Upper lobe of right lung (tissue), 1 donor: Measurements from ENCODE around the gene IFITM2. TPM values are rescaled to one million over a fixed set of nuclear protein-coding genes. Genes with fewer than 3 reads are reported as not detected.
"Not testable (repeated sequence)": the region's sequence is repeated elsewhere in the genome, so short reads cannot be mapped to it uniquely, and the experiment has no call there.

Source experiments
- ATAC-seq: fragments of 200-7000 bp; cut with Tn5 transposase; one replicate; pipeline ENCODE4 v1.9.1; 2020; ENCODE audit warnings: mild to moderate bottlenecking, moderate library complexity
- DNase-seq: peaks from one replicate; pipeline ENCODE4 v3.0.0-alpha.2; 2020
- H3K27ac ChIP-seq: fragments of 200-600 bp; one replicate; pipeline ENCODE4 v1.8.0; 2022
- H3K27me3 ChIP-seq: fragments of 200-600 bp; one replicate; pipeline ENCODE4 v1.8.0; 2022; ENCODE audit warnings: mild to moderate bottlenecking
- H3K36me3 ChIP-seq: fragments of 200-600 bp; one replicate; pipeline ENCODE4 v1.8.0; 2022
- H3K4me1 ChIP-seq: fragments of 200-600 bp; one replicate; pipeline ENCODE4 v1.8.0; 2022
- H3K4me3 ChIP-seq: fragments of 200-600 bp; one replicate; pipeline ENCODE4 v1.8.0; 2022; ENCODE audit warnings: mild to moderate bottlenecking
- H3K9me3 ChIP-seq: fragments of 200-600 bp; one replicate; pipeline ENCODE4 v1.8.0; 2022
- CTCF ChIP-seq: fragments of 200-600 bp; IDR thresholded peaks from one replicate; pipeline ENCODE4 v1.8.0; 2022; ENCODE audit warnings: antibody characterized with exemption
- intact Hi-C: fragments of 100-400 bp; cut with DNase I; formaldehyde crosslinking; loops from one replicate; pipeline ENCODE4 v1.11.0; 2022
- total RNA-seq: library from RNA; stranded (reverse); fragmentation: NEBNext Ultra II Directional; extraction: Animal tissue kit (Norgen Biotek cat#: 25700); gene quantifications from one replicate; pipeline ENCODE4 v1.2.1, GENCODE V29; 2021
- donor health status: DM: no; HTN: yes; CAD: no; lungs with severe emphysema.

Gene IFITM2
- total RNA-seq, 1 donor from 2014 or later, result 521 TPM

DNA sequence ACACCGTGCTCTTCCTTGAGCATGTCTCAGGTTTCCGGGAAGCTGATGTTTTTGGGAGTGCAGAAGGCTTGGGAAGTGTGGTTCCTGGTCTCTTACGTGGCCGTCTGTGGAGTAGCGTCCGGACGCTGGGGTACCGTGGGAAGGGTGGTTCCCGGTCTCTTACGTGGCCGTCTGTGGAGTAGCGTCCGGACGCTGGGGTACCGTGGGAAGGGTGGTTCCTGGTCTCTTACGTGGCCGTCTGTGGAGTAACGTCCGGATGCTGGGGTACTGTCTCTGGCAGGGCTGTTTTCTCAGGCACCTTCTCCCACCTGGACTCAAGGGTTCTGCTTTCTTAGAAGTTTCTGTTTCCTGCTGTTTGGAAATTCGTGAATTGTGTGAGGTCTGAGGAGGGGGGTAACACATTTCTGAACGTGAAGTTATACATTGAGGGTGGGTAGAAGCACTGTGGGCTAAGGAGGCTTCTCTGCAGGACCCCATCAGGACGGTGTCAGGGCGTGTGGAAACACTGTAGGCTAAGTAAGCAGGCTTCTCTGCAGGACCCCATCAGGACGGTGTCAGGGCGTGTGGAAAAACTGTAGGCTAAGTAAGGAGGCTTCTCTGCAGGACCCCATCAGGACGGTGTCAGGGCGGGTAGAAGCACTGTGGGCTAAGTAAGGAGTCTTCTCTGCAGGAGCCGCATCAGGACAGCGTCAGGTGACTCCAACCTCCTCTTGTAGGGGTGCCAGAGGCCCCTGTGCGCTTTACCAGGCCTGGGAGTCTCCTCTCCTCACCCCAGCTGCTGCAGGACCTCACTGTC lies 18.4 kb downstream of the IFITM2 start:
- no peak for TF ChIP-seq CTCF
- DNase-seq (peak; percentile 60), ATAC-seq (no peak)
- Histone ChIP-seq H3K27me3 (no peaks in the 10 kb centered on the region), H3K9me3 (no peaks in the 10 kb centered on the region), H3K27ac (peak overlapping the region; percentile 87), H3K36me3 (no peaks in the 10 kb centered on the region), H3K4me3 (no peak overlapping the region), H3K4me1 (peaks cover 43% of the 10 kb centered on the region)
- intact Hi-C loops, result no loop called here

DNA sequence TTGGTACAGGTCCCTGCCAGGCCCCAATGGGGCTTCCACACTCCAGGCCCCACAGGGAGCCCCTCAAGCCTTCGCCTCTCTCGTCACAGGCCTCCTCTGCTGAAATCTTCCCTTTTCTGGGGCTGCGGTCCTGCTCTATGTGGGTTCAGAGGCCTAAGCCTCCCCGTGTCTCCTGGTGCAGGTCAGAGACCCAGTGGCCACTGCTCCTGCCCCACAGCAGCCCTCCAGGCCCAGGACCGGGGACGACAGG lies 18.9 kb downstream of the IFITM2 start:
- peak overlapping the region; percentile 87 for H3K27ac ChIP-seq
- DNase-seq (no peak), ATAC-seq (no peak)
- no peaks in the 10 kb centered on the region for H3K9me3 ChIP-seq
- peaks cover 43% of the 10 kb centered on the region for H3K4me1 ChIP-seq
- no peak overlapping the region for H3K4me3 ChIP-seq
- no peaks in the 10 kb centered on the region for H3K36me3 ChIP-seq
- intact Hi-C loops, result no loop called here
- no peaks in the 10 kb centered on the region for H3K27me3 ChIP-seq
- no peak for TF ChIP-seq CTCF

DNA sequence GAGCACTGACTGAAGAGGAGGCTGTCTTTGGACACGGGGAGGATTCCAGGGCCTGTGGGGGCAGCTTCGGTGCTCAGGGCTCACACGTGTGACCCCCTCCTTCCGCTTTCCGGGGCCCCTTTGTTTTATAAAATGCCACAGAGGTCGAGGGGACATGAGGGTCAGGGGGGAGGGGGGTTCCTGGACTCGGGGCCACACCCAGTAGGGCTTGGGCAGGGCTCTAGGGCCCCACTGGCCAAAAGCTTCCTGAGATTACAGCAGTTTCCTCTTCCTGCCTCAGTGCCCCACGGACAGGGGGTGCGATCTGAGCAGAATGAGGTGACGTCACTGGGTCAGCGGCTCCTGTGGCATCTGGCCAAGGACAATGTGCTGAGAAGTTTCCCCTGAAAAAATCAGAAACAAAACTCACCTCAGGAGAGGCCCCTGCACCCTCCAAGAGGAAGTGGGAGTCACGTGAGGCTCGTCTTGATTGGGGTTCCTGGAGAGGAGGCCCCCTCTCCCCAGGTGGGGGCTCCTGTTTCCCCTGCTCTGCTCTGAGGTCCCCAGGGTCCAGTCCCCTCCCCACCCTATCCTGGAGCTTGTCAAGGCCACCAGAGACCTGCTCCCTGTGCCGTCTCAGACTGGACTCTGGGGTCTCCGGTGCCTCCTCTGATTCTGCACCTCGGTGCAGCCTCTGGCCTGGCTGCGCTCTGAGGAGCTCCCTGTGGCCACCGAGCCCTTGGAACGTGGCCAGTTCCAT lies 19.4 kb downstream of the IFITM2 start:
- Histone ChIP-seq H3K4me3 (peak overlapping the region; percentile 15), H3K4me1 (peaks cover 43% of the 10 kb centered on the region), H3K27ac (peak overlapping the region; percentile 87), H3K36me3 (no peaks in the 10 kb centered on the region), H3K9me3 (no peaks in the 10 kb centered on the region), H3K27me3 (no peaks in the 10 kb centered on the region)
- TF ChIP-seq CTCF, result no peak
- DNase-seq (peak; percentile 83), ATAC-seq (peak; percentile 90)
- intact Hi-C loops, result no loop called here

DNA sequence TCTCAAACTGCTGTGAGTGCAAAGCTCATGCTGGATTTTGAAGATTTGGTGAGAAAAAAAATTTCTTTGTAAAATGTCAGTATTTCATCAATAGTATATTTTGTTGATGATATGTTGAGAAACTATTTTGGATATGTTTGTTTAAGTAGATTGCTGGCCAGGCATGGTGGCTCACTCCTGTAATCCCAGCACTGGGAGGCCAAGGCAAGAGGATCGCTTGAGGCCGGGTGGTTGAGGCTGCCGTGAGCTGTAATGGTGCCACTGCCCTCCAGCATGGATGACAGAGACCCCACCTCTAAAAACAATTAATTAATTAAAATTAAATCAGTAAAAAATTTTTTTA lies 19.9 kb downstream of the IFITM2 start:
- no peak for TF ChIP-seq CTCF
- no peak for ATAC-seq
- peak overlapping the region; percentile 87 for H3K27ac ChIP-seq
- H3K36me3 ChIP-seq, result no peaks in the 10 kb centered on the region
- peaks cover 43% of the 10 kb centered on the region for H3K4me1 ChIP-seq
- DNase-seq, result no peak
- no peaks in the 10 kb centered on the region for H3K27me3 ChIP-seq
- H3K4me3 ChIP-seq, result peak overlapping the region; percentile 15
- H3K9me3 ChIP-seq, result no peaks in the 10 kb centered on the region
- intact Hi-C loops, result no loop called here

DNA sequence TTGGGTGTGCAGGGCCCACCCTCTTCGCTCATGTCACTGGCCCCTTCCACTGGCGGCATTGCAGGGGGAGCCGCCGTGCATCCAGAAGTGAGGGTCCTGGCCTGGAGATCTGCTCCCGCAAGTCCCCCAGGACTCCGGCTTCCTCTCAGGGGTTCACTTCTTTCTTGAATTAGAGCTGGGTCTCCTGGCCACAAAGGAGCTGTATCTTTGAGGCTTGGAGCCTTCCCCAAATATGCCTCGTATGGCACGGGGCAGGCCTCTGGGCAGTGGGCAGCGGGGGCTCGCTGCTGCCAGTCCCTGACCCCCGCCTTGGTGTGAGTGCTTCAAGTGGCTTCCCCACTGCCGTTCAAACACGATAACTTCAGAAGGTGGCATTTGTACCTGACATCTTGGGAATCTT lies 20.4 kb downstream of the IFITM2 start:
- TF ChIP-seq CTCF, result no peak
- H3K27ac ChIP-seq, result peak overlapping the region; percentile 87
- H3K4me3 ChIP-seq, result no peak overlapping the region
- H3K27me3 ChIP-seq, result no peaks in the 10 kb centered on the region
- ATAC-seq (no peak), DNase-seq (peak; percentile 50)
- peaks cover 40% of the 10 kb centered on the region for H3K4me1 ChIP-seq
- intact Hi-C loops, result no loop called here
- H3K9me3 ChIP-seq, result no peaks in the 10 kb centered on the region
- no peaks in the 10 kb centered on the region for H3K36me3 ChIP-seq

- H3K9me3 ChIP-seq, H3K27ac ChIP-seq, ATAC-seq, H3K27me3 ChIP-seq, H3K36me3 ChIP-seq, H3K4me3 ChIP-seq, intact Hi-C loops: not testable (repeated sequence)
- peaks cover 40% of the 10 kb centered on the region for H3K4me1 ChIP-seq
- DNase-seq, result peak; percentile 18
Observed at GRCh38 chr11:328516-329100, 21.0 kb downstream of the IFITM2 start.
